Measurements from ENCODE around the gene HOTAIR.

DNA sequence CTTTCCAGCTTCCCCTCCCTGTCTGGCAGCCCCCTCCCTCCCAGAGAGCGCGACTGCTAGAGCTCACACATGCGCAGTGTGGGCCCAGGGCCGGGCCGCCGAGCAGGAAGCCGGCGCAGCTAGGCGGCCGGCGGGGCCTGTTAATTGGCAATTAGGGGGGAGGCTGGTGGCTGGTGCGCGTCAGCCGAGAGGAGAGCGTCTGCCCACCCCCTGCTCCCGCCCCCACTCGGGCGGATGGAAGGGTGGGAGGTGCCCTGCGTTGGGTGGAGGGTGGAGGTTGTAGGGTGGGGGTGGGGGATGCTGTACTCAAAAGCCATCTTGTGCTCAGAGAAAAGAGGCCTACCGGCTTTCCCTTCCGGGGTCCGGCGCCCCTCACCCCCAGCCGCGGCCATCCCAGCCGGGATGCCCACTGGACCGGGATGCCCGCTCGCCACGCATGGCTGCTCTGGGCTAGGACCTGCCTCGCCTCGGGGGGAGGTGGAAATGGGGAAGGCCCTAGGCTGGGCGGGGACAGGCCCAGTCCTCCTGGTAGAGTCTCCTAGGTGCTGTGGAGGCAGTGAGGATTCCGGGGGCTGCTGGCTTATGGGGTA is 43.2 kb upstream of the HOTAIR start:
- TF ChIP-seq, protein P1, sequence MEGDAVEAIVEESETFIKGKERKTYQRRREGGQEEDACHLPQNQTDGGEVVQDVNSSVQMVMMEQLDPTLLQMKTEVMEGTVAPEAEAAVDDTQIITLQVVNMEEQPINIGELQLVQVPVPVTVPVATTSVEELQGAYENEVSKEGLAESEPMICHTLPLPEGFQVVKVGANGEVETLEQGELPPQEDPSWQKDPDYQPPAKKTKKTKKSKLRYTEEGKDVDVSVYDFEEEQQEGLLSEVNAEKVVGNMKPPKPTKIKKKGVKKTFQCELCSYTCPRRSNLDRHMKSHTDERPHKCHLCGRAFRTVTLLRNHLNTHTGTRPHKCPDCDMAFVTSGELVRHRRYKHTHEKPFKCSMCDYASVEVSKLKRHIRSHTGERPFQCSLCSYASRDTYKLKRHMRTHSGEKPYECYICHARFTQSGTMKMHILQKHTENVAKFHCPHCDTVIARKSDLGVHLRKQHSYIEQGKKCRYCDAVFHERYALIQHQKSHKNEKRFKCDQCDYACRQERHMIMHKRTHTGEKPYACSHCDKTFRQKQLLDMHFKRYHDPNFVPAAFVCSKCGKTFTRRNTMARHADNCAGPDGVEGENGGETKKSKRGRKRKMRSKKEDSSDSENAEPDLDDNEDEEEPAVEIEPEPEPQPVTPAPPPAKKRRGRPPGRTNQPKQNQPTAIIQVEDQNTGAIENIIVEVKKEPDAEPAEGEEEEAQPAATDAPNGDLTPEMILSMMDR (IDR thresholded peaks at IDR 0.05) = no peak
- no peak for TF ChIP-seq POLR2A (IDR thresholded peaks at IDR 0.05)

Measured in sigmoid colon (tissue), 3 donors.